ENCODE measurements around the gene DLGAP3.

- TF ChIP-seq, protein P1, sequence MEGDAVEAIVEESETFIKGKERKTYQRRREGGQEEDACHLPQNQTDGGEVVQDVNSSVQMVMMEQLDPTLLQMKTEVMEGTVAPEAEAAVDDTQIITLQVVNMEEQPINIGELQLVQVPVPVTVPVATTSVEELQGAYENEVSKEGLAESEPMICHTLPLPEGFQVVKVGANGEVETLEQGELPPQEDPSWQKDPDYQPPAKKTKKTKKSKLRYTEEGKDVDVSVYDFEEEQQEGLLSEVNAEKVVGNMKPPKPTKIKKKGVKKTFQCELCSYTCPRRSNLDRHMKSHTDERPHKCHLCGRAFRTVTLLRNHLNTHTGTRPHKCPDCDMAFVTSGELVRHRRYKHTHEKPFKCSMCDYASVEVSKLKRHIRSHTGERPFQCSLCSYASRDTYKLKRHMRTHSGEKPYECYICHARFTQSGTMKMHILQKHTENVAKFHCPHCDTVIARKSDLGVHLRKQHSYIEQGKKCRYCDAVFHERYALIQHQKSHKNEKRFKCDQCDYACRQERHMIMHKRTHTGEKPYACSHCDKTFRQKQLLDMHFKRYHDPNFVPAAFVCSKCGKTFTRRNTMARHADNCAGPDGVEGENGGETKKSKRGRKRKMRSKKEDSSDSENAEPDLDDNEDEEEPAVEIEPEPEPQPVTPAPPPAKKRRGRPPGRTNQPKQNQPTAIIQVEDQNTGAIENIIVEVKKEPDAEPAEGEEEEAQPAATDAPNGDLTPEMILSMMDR (IDR thresholded peaks at IDR 0.05): no peak
- TF ChIP-seq POLR2AphosphoS5 (IDR thresholded peaks at IDR 0.05): no peak
Observed at GRCh38 chr1:34829250-34829649, 100.2 kb downstream of the DLGAP3 start.

Measured in stomach (tissue), 4 donors.